Osteoblast (primary cell): ENCODE data around the gene RNF2. TPM values are rescaled to one million over a fixed set of nuclear protein-coding genes. Genes with fewer than 3 reads are reported as not detected.

Experiments
- DNase-seq: peaks from one replicate; pipeline ENCODE4 v3.0.0; 2011; ENCODE audit warnings: low spot score, mixed read lengths; ENCODE audit not compliant: insufficient read length; ENCODE audit errors: missing footprints
- H2AFZ ChIP-seq: 2 replicates; pipeline ENCODE4 v1.6.0; 2011; ENCODE audit warnings: mild to moderate bottlenecking, low read length
- H3K27ac ChIP-seq: 2 replicates; pipeline ENCODE4 v1.5.1; 2011; ENCODE audit warnings: mild to moderate bottlenecking, low read depth, low read length, moderate library complexity
- H3K27me3 ChIP-seq: 2 replicates; pipeline ENCODE4 v1.6.0; 2012; ENCODE audit warnings: mild to moderate bottlenecking, control low read depth, inconsistent platforms, low read length, moderate library complexity; ENCODE audit not compliant: insufficient read depth
- H3K36me3 ChIP-seq: 2 replicates; pipeline ENCODE4 v1.5.1; 2011; ENCODE audit warnings: mild to moderate bottlenecking, low read length, control low read depth, moderate library complexity; ENCODE audit not compliant: insufficient read depth
- H3K4me1 ChIP-seq: 2 replicates; pipeline ENCODE4 v1.5.1; 2011; ENCODE audit warnings: mild to moderate bottlenecking, low read length, control low read depth, moderate library complexity; ENCODE audit not compliant: insufficient read depth
- H3K4me2 ChIP-seq: 2 replicates; pipeline ENCODE4 v1.6.0; 2011; ENCODE audit warnings: mild to moderate bottlenecking, low read length; ENCODE audit not compliant: insufficient read depth
- H3K4me3 ChIP-seq: fragments of 200-600 bp; sonication (generic); 3 replicates; pipeline ENCODE4 v1.5.1; 2012; ENCODE audit warnings: mild to moderate bottlenecking, low read length, inconsistent platforms; ENCODE audit not compliant: insufficient read depth
- H3K79me2 ChIP-seq: 2 replicates; pipeline ENCODE4 v1.6.0; 2012; ENCODE audit warnings: mild to moderate bottlenecking, low read length, control low read depth, inconsistent platforms; ENCODE audit not compliant: insufficient read depth
- H3K9me3 ChIP-seq: 2 replicates; pipeline ENCODE4 v1.5.1; 2011; ENCODE audit warnings: low read depth, low read length, control low read depth
- H4K20me1 ChIP-seq: 2 replicates; pipeline ENCODE4 v1.6.0; 2012; ENCODE audit warnings: mild to moderate bottlenecking, low read length, control low read depth; ENCODE audit not compliant: insufficient read depth
- total RNA-seq: library from RNA; depleted of rRNA; stranded (reverse); fragments of >200 nt; gene quantifications from 2 replicates; pipeline ENCODE4 v1.2.3, GENCODE V29; 2012
- TF ChIP-seq, protein P1 (sequence below): IDR thresholded peaks from 2 replicates; pipeline ENCODE4 v1.5.1; 2011; ENCODE audit warnings: mild to moderate bottlenecking, low read depth, low read length, moderate library complexity; ENCODE audit errors: extremely low read depth

The RNF2 gene
- total RNA-seq, 1 donor: 20.3 TPM

DNA sequence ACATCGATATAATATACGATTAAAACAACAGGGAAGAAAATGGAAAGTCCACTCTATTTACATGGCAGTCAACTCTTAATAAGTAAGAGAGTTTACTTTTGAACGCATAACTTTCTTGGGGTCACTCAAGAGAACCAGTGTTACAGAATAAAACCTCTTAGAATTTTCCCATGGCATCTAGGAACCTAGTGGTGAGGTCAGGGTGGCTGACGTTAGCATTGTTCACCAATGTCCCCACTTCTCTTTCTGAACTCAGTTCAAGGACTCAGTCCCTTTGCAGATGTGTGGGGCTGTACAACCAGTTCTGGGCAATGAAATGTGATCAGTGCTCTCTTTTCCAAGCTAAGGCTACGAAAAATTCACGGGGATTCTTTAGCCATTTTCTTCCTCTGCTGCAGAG lies 2.6 kb upstream of the RNF2 start:
- TF ChIP-seq, protein P1, sequence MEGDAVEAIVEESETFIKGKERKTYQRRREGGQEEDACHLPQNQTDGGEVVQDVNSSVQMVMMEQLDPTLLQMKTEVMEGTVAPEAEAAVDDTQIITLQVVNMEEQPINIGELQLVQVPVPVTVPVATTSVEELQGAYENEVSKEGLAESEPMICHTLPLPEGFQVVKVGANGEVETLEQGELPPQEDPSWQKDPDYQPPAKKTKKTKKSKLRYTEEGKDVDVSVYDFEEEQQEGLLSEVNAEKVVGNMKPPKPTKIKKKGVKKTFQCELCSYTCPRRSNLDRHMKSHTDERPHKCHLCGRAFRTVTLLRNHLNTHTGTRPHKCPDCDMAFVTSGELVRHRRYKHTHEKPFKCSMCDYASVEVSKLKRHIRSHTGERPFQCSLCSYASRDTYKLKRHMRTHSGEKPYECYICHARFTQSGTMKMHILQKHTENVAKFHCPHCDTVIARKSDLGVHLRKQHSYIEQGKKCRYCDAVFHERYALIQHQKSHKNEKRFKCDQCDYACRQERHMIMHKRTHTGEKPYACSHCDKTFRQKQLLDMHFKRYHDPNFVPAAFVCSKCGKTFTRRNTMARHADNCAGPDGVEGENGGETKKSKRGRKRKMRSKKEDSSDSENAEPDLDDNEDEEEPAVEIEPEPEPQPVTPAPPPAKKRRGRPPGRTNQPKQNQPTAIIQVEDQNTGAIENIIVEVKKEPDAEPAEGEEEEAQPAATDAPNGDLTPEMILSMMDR: no peak
- Histone ChIP-seq H3K79me2 (peaks cover 11% of the 10 kb centered on the region), H3K27me3 (no peaks in the 10 kb centered on the region), H3K9me3 (no peaks in the 10 kb centered on the region), H3K4me3 (no peak overlapping the region), H4K20me1 (peaks cover 14% of the 10 kb centered on the region), H2AFZ (no peak overlapping the region), H3K4me1 (peaks cover 16% of the 10 kb centered on the region), H3K36me3 (no peaks in the 10 kb centered on the region), H3K4me2 (no peak overlapping the region), H3K27ac (no peak overlapping the region)
- DNase-seq: no peak

DNA sequence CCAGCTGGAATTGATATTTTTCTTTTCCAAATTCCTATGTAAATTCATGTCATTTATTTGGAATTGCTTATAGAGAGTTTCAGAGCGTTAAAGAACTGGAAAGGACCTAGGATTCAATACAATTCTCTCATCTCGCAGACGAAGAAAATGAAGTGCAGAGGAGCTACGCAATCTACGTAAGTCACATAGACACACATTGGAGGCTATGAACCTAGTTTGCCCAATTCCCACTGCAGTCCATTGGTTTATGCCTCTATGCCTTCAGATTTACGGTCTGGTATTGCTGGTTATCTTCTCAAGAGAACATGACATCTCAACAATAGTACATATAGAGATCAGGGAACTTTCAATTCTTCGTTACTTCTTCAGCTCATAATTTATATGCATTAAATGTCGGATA lies 971 bp upstream of the RNF2 start:
- Histone ChIP-seq H3K4me1 (peaks cover 17% of the 10 kb centered on the region), H3K4me2 (no peak overlapping the region), H3K4me3 (no peak overlapping the region), H2AFZ (peak overlapping the region; percentile 93), H3K9me3 (no peaks in the 10 kb centered on the region), H4K20me1 (peaks cover 24% of the 10 kb centered on the region), H3K27me3 (no peaks in the 10 kb centered on the region), H3K27ac (no peak overlapping the region), H3K79me2 (peaks cover 27% of the 10 kb centered on the region), H3K36me3 (no peaks in the 10 kb centered on the region)
- DNase-seq: no peak
- TF ChIP-seq, protein P1: no peak

DNA sequence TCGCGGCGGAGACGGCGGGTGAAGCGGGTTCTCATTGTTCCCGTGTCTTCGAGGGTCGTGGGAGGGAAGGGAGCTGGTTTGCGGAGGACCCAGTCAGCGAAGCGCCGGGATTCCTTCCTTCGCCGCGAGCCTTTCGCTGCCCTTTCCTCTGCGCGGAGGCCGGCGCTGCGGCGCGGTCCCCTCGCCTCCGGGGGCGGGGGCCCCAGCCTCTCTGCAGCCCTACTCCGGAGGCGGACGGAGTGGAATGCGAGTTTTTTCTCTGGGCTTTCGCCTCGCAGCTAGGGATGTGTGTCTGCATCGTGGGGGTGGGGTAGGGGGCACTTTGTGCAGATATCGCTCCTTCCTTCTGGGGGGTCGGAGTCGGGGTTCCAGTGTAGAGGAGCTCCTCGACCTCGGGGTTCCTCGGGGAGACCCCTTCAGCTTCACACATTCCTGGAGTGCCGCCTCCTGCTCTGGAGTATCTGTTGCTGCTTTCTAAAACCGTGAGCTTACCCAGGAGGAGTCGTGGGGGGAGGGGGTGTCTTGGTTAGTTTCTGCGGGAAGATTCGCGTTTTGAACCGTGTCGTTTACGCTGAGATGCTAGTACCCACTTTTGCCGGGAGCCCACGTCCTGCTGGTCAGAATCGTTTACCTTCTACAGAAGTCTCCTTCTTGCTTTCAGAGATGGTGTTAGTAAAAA lies 595 bp downstream of the RNF2 start:
- H3K36me3 ChIP-seq: no peaks in the 10 kb centered on the region
- TF ChIP-seq, protein P1: no peak
- H3K4me1 ChIP-seq: peaks cover 17% of the 10 kb centered on the region
- peak overlapping the region; percentile 92 for H3K4me3 ChIP-seq
- H3K4me2 ChIP-seq: peak overlapping the region; percentile 96
- peak; percentile 94 for DNase-seq
- peaks cover 43% of the 10 kb centered on the region for H3K79me2 ChIP-seq
- H3K27ac ChIP-seq: peak overlapping the region; percentile 13
- H4K20me1 ChIP-seq: peaks cover 33% of the 10 kb centered on the region
- peak overlapping the region; percentile 80 for H2AFZ ChIP-seq
- no peaks in the 10 kb centered on the region for H3K27me3 ChIP-seq
- no peaks in the 10 kb centered on the region for H3K9me3 ChIP-seq

DNA sequence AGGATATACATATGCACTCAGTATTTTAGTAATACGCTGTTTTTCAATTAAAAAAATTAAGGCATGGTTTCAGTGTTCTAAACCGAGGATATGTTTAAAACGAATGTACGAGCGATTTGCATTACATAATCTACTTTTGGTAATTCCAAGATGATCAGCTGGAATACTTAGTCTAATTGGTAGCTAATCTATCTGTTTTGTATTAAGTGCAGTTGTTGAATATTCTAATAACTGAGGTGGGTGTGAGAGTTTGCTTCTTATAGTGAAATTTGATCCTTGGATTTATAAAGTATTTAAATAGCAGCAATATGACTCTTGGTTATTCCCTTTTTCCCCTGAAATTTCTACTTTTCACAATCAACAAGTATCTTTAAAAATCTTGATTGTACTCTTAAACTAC lies 1.3 kb downstream of the RNF2 start:
- Histone ChIP-seq H3K27ac (peak overlapping the region; percentile 13), H3K79me2 (peaks cover 49% of the 10 kb centered on the region), H3K4me1 (peaks cover 17% of the 10 kb centered on the region), H2AFZ (peak overlapping the region; percentile 80), H3K36me3 (no peaks in the 10 kb centered on the region), H3K9me3 (no peaks in the 10 kb centered on the region), H4K20me1 (peaks cover 33% of the 10 kb centered on the region), H3K4me3 (peak overlapping the region; percentile 92), H3K27me3 (no peaks in the 10 kb centered on the region), H3K4me2 (peak overlapping the region; percentile 96)
- no peak for DNase-seq
- TF ChIP-seq, protein P1: no peak
